H1 (cell line): Measurements from ENCODE around the gene OTUD3.

ENCODE experiments used
- CTCF ChIP-seq, 3 experiments: IDR thresholded peaks; 1 replicate in 2 of 3; 2 replicates in 1 of 3; pipeline versions ENCODE4 v1.5.1 to v1.6.1; 2011; ENCODE audit warnings: low read length in 3 of 3, mild to moderate bottlenecking in 3 of 3, inconsistent platforms in 2 of 3, low read depth in 1 of 3, moderate library complexity in 1 of 3; ENCODE audit not compliant: insufficient read depth in 1 of 3; ENCODE audit errors: control extremely low read depth in 1 of 3
- POLR2AphosphoS5 ChIP-seq: IDR thresholded peaks from 2 replicates; pipeline ENCODE4 v1.6.1; 2011; ENCODE audit warnings: low read depth, low read length
- TAF1 ChIP-seq: IDR thresholded peaks from 2 replicates; pipeline ENCODE4 v1.6.1; 2011; ENCODE audit warnings: mild to moderate bottlenecking, low read depth, low read length
- YY1 ChIP-seq: IDR thresholded peaks from 2 replicates; pipeline ENCODE4 v1.6.1; 2011; ENCODE audit warnings: low read depth, mild to moderate bottlenecking, low read length

DNA sequence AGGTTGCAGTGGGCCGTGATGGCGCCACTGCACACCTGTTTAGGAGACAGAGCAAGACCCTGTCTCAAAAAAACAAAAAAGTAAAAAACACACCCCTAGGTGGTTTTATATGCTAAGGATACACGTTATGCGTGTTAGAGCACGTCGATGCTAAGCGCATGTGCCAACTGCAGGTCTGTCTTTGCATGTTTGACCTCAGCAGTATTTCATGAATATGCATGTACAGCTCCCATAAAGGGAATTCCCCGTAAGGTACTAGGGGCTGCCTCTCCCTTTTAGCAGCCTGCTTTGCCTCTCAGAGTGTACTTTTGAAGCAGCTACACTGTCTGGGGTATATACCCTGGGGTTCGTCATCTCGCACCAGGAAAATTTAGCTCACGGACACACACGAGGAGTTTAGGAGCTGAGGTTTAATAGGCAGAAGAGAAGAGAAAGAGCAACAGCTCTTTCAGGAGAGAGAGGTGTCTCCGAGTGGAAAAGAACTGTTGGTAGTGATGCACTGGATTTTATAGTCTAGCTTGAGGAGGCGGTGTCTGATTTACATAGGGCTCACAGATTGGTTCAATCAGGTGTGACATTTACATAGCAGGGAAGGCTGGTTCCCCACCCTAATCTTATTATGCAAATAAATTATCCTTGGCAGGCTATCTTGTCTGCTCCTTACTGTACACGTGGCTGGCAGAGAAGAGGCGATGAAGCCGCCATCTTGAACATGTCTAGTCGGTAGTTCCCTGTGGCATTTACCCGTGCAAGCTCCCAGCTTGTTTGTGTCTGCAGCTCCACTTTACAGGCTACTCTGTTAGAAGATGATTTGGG lies 4.2 kb upstream of the OTUD3 start:
- TF ChIP-seq TAF1 (no peak), POLR2AphosphoS5 (no peak), YY1 (0 out of 2 replicates have a peak, but pooled peaks have one; percentile 15), CTCF (IDR thresholded peaks at IDR 0.05; ENCODE audit: control extremely low read depth in 1 of 3, insufficient read depth in 1 of 3, low read depth in 1 of 3, low read length in 3 of 3) (no peak)
